SU-DHL-6 (cell line): ENCODE results near the gene PLA2G6.

Experiments used
- H2AFZ ChIP-seq: fragments of 200-600 bp; sonication (generic); 2 replicates; pipeline ENCODE4 v1.6.1; 2014; ENCODE audit warnings: low read depth, mild to moderate bottlenecking, moderate library complexity, mixed read lengths, antibody characterized with exemption, low read length; ENCODE audit not compliant: severe bottlenecking
- H3F3A ChIP-seq: fragments of 200-600 bp; shearing (Covaris generic); 2 replicates; pipeline ENCODE4 v1.6.0; 2016; ENCODE audit warnings: antibody characterized with exemption, mild to moderate bottlenecking; ENCODE audit not compliant: insufficient read depth
- H3K27ac ChIP-seq: fragments of 200-600 bp; sonication (generic); 2 replicates; pipeline ENCODE4 v1.5.1; 2016; ENCODE audit warnings: low read depth, mild to moderate bottlenecking, low read length, moderate library complexity, mixed read lengths
- H3K27me3 ChIP-seq: fragments of 200-600 bp; sonication (generic), shearing (Covaris generic); 2 replicates; pipeline ENCODE4 v1.6.0; 2014; ENCODE audit warnings: mild to moderate bottlenecking, low read length
- H3K36me3 ChIP-seq: fragments of 200-600 bp; sonication (generic); 2 replicates; pipeline ENCODE4 v1.6.1; 2014; ENCODE audit warnings: mild to moderate bottlenecking, low read length, mixed read lengths
- H3K4me2 ChIP-seq: fragments of 300-600, 200-600 bp; shearing (Covaris generic), sonication (generic); 2 replicates; pipeline ENCODE4 v1.6.0; 2014; ENCODE audit warnings: low read length, low read depth, mild to moderate bottlenecking; ENCODE audit not compliant: poor library complexity, severe bottlenecking
- H3K4me3 ChIP-seq: fragments of 200-600 bp; sonication (generic); 2 replicates; pipeline ENCODE4 v1.5.1; 2014; ENCODE audit warnings: antibody characterized with exemption, low read length, mild to moderate bottlenecking, mixed read lengths; ENCODE audit not compliant: insufficient read depth, poor library complexity, severe bottlenecking
- H3K79me2 ChIP-seq: fragments of 200-600 bp; sonication (generic); 2 replicates; pipeline ENCODE4 v1.6.1; 2014; ENCODE audit warnings: mild to moderate bottlenecking, low read length, moderate library complexity; ENCODE audit not compliant: insufficient read depth
- H3K9ac ChIP-seq: fragments of 200-600 bp; sonication (generic); 2 replicates; pipeline ENCODE4 v1.7.0; 2014; ENCODE audit warnings: mild to moderate bottlenecking, low read length
- H3K9me2 ChIP-seq: fragments of 200-600 bp; sonication (generic); replicated peaks from 2 replicates; pipeline ENCODE4 v1.6.1; 2014; ENCODE audit warnings: low read length; ENCODE audit not compliant: insufficient read depth
- H3K9me3 ChIP-seq: fragments of 200-600 bp; sonication (generic); 2 replicates; pipeline ENCODE4 v1.6.1; 2014; ENCODE audit warnings: low read length, mixed read lengths; ENCODE audit not compliant: insufficient read depth
- H4K20me1 ChIP-seq: fragments of 200-600 bp; sonication (generic); 2 replicates; pipeline ENCODE4 v1.6.1; 2014; ENCODE audit warnings: low read depth, mild to moderate bottlenecking, antibody characterized with exemption, low read length, moderate library complexity, mixed read lengths
- CTCF ChIP-seq: fragments of 200-600 bp; sonication (generic); IDR thresholded peaks from one replicate; pipeline ENCODE4 v1.5.1; 2017; ENCODE audit warnings: antibody characterized with exemption, mild to moderate bottlenecking, low read length, moderate library complexity; ENCODE audit not compliant: insufficient read depth, poor library complexity, severe bottlenecking
- EZH2phosphoT487 ChIP-seq: fragments of 200-600 bp; sonication (generic), shearing (Covaris generic); conservative IDR thresholded peaks from 2 replicates; pipeline ENCODE4 v1.6.1; 2018; ENCODE audit warnings: mild to moderate bottlenecking, antibody characterized with exemption, low read length, moderate library complexity, mixed read lengths

The PLA2G6 gene

GRCh38 chr22:38133331-38133730 lies 48.3 kb downstream of the PLA2G6 start:
- Histone ChIP-seq H3K4me2 (no peak overlapping the region), H3K79me2 (no peaks in the 10 kb centered on the region), H4K20me1 (no peaks in the 10 kb centered on the region), H3K36me3 (no peaks in the 10 kb centered on the region), H3K27me3 (no peaks in the 10 kb centered on the region), H3K27ac (no peak overlapping the region), H2AFZ (no peak overlapping the region), H3K4me3 (no peak overlapping the region), H3F3A (no peaks in the 10 kb centered on the region), H3K9me2 (no peaks in the 10 kb centered on the region), H3K9ac (no peak overlapping the region), H3K9me3 (no peaks in the 10 kb centered on the region)
- TF ChIP-seq CTCF (no peak), EZH2phosphoT487 (no peak)

- TF ChIP-seq CTCF (no peak), EZH2phosphoT487 (no peak)
- H3K9ac ChIP-seq, result no peak overlapping the region
- no peaks in the 10 kb centered on the region for H3K9me2 ChIP-seq
- no peak overlapping the region for H3K27ac ChIP-seq
- no peaks in the 10 kb centered on the region for H3K79me2 ChIP-seq
- H3K36me3 ChIP-seq, result no peaks in the 10 kb centered on the region
- H3K4me2 ChIP-seq, result no peak overlapping the region
- H3K27me3 ChIP-seq, result no peaks in the 10 kb centered on the region
- no peak overlapping the region for H2AFZ ChIP-seq
- no peaks in the 10 kb centered on the region for H4K20me1 ChIP-seq
- H3F3A ChIP-seq, result no peaks in the 10 kb centered on the region
- no peaks in the 10 kb centered on the region for H3K9me3 ChIP-seq
- H3K4me3 ChIP-seq, result no peak overlapping the region
Observed at GRCh38 chr22:38132794-38133193, 48.8 kb downstream of the PLA2G6 start.

GRCh38 chr22:38132136-38132535 lies 49.5 kb downstream of the PLA2G6 start:
- Histone ChIP-seq H3K9me3 (no peaks in the 10 kb centered on the region), H3K27ac (no peak overlapping the region), H2AFZ (no peak overlapping the region), H3F3A (no peaks in the 10 kb centered on the region), H4K20me1 (no peaks in the 10 kb centered on the region), H3K4me2 (no peak overlapping the region), H3K27me3 (no peaks in the 10 kb centered on the region), H3K79me2 (no peaks in the 10 kb centered on the region), H3K4me3 (no peak overlapping the region), H3K36me3 (no peaks in the 10 kb centered on the region), H3K9me2 (no peaks in the 10 kb centered on the region), H3K9ac (no peak overlapping the region)
- TF ChIP-seq CTCF (no peak), EZH2phosphoT487 (no peak)

- Histone ChIP-seq H3K27me3 (no peaks in the 10 kb centered on the region), H3K79me2 (no peaks in the 10 kb centered on the region), H3K9me3 (no peaks in the 10 kb centered on the region), H3K9me2 (no peaks in the 10 kb centered on the region), H3K27ac (no peak overlapping the region), H3K4me3 (no peak overlapping the region), H4K20me1 (no peaks in the 10 kb centered on the region), H3F3A (no peaks in the 10 kb centered on the region), H3K4me2 (no peak overlapping the region), H2AFZ (no peak overlapping the region), H3K36me3 (no peaks in the 10 kb centered on the region), H3K9ac (no peak overlapping the region)
- TF ChIP-seq EZH2phosphoT487, result no peak
Observed at GRCh38 chr22:38131399-38131798, 50.2 kb downstream of the PLA2G6 start.
